GM18498 (cell line): ENCODE measurements around the gene UGGT2.
"Not testable (repeated sequence)": the region's sequence is repeated elsewhere in the genome, so short reads cannot be mapped to it uniquely, and the experiment has no call there.

ENCODE experiments used
- ATAC-seq: cut with Tn5 transposase; IDR thresholded peaks from one replicate; pipeline ENCODE4 v1.9.1; 2021; ENCODE audit warnings: mild to moderate bottlenecking, moderate library complexity; ENCODE audit not compliant: unreplicated experiment

The UGGT2 gene

GRCh38 chr13:96053003-96053703 lies at the start of gene UGGT2:
TSS of gene UGGT2 (minus strand) at chr13:96053401. CDS start at chr13:96053312, 89 bp downstream.
- ATAC-seq = peak; percentile 97

- ATAC-seq = no peak
Measured at GRCh38 chr13:96100457-96101220, 47.4 kb upstream of the UGGT2 start.

- ATAC-seq = no peak
Measured at GRCh38 chr13:96093296-96094006, 40.2 kb upstream of the UGGT2 start.

- no peak for ATAC-seq
Measured at GRCh38 chr13:96091164-96092117, 38.2 kb upstream of the UGGT2 start.

GRCh38 chr13:96090240-96091101 lies 37.3 kb upstream of the UGGT2 start:
- peak; percentile 60 for ATAC-seq

GRCh38 chr13:96089749-96090239 lies 36.6 kb upstream of the UGGT2 start, which contains the start of gene HS6ST3:
TSS of gene HS6ST3 (plus strand) at chr13:96090107.
- ATAC-seq = peak; percentile 48

- no peak for ATAC-seq
Measured at GRCh38 chr13:96089139-96089538, 35.9 kb upstream of the UGGT2 start.

GRCh38 chr13:96086736-96087135 lies 33.5 kb upstream of the UGGT2 start:
- ATAC-seq = no peak

- ATAC-seq = no peak
Measured at GRCh38 chr13:96082640-96083039, 29.4 kb upstream of the UGGT2 start.

- ATAC-seq = no peak
Measured at GRCh38 chr13:96081888-96082287, 28.7 kb upstream of the UGGT2 start.

- ATAC-seq = no peak
Measured at GRCh38 chr13:96080676-96081075, 27.5 kb upstream of the UGGT2 start.

GRCh38 chr13:96075953-96076543 lies 22.8 kb upstream of the UGGT2 start:
- ATAC-seq = peak; percentile 64

GRCh38 chr13:96072392-96072791 lies 19.2 kb upstream of the UGGT2 start:
- no peak for ATAC-seq

GRCh38 chr13:96071504-96071903 lies 18.3 kb upstream of the UGGT2 start:
- ATAC-seq = no peak

GRCh38 chr13:96068729-96069128 lies 15.5 kb upstream of the UGGT2 start:
- no peak for ATAC-seq

- no peak for ATAC-seq
Measured at GRCh38 chr13:96065849-96066248, 12.6 kb upstream of the UGGT2 start.

- peak; percentile 62 for ATAC-seq
Measured at GRCh38 chr13:96052656-96053002, 572 bp downstream of the UGGT2 start.

GRCh38 chr13:96051946-96052345 lies 1.3 kb downstream of the UGGT2 start:
- not testable (repeated sequence) for ATAC-seq

- ATAC-seq = not testable (repeated sequence)
Measured at GRCh38 chr13:96051491-96051890, 1.7 kb downstream of the UGGT2 start.
